GM12878 (cell line): Measurements from ENCODE around the gene DLST. TPM values are rescaled to one million over a fixed set of nuclear protein-coding genes. Genes with fewer than 3 reads are reported as not detected.

Source experiments
- ATAC-seq: fragments of 200-7000 bp; cut with Tn5 transposase; 3 replicates; pipeline ENCODE4 v1.9.1; 2020; ENCODE audit warnings: mild to moderate bottlenecking, moderate library complexity
- BruUV-seq: library from RNA; stranded (reverse); fragments of 400-500 nt; replicated peaks from 2 replicates; lab custom pipeline; 2021; lab: Mats Ljungman, UMichigan
- CTCF ChIA-PET: fragments of 300-600 bp; sonication (Branson Sonifier 250); formaldehyde crosslinking; extraction: SDS; loops from one replicate; lab custom pipeline; 2021; ENCODE audit warnings: inconsistent platforms; lab: Yijun Ruan, JAX
- POLR2A ChIA-PET: fragments of 350-600 bp; formaldehyde crosslinking; extraction: SDS; loops from one replicate; lab custom pipeline; 2021; ENCODE audit warnings: inconsistent platforms; lab: Charles Lee
- RAD21 ChIA-PET: fragments of 300-600 bp; sonication (Branson Sonifier 250); formaldehyde crosslinking; loops from one replicate; lab custom pipeline; 2023; ENCODE audit warnings: antibody characterized with exemption; ENCODE audit not compliant: unreplicated experiment; lab: Charles Lee
- SMC1A ChIA-PET: fragments of 300-600 bp; sonication (Branson Sonifier 250); formaldehyde crosslinking; loops from one replicate; lab custom pipeline; 2023; ENCODE audit not compliant: unreplicated experiment, uncharacterized antibody; lab: Charles Lee
- DNase-seq: peaks from one replicate; pipeline ENCODE4 v3.0.0-alpha.2; 2011; ENCODE audit warnings: low read depth, low spot score
- FAIRE-seq: peaks from 3 replicates; lab custom pipeline; 2011; peaks lifted over from hg19 to GRCh38; lab: Jason Lieb, UNC
- H2AFZ ChIP-seq: 2 replicates; pipeline ENCODE4 v1.6.0; 2011; ENCODE audit warnings: low read depth, low read length, control low read depth; ENCODE audit not compliant: control insufficient read depth
- H3K27ac ChIP-seq: 2 replicates; pipeline ENCODE4 v1.5.1; 2011; ENCODE audit warnings: control low read depth; ENCODE audit not compliant: control insufficient read depth, insufficient read depth
- H3K27me3 ChIP-seq, 2 experiments: replicated peaks in 1 of 2; 2 replicates each; pipeline versions ENCODE4 v1.6.0 to v1.6.1; 2011; ENCODE audit warnings: low read length in 1 of 2; ENCODE audit not compliant: control insufficient read depth in 2 of 2, insufficient read depth in 2 of 2
- H3K36me3 ChIP-seq, 2 experiments: 2 replicates each; pipeline ENCODE4 v1.5.1; 2011; ENCODE audit warnings: low read length in 1 of 2; ENCODE audit not compliant: control insufficient read depth in 2 of 2, insufficient read depth in 2 of 2
- H3K4me1 ChIP-seq: 2 replicates; pipeline ENCODE4 v1.6.1; 2011; ENCODE audit warnings: mild to moderate bottlenecking, low read length, moderate library complexity, mixed read lengths; ENCODE audit not compliant: control insufficient read depth, insufficient read depth
- H3K4me2 ChIP-seq: 2 replicates; pipeline ENCODE4 v1.6.0; 2011; ENCODE audit warnings: control low read depth; ENCODE audit not compliant: control insufficient read depth, insufficient read depth
- H3K4me3 ChIP-seq: fragments of 200-600 bp; sonication (generic); 2 replicates; pipeline ENCODE4 v1.5.1; 2016
- H3K79me2 ChIP-seq: 2 replicates; pipeline ENCODE4 v1.6.0; 2011; ENCODE audit warnings: low read length; ENCODE audit not compliant: control insufficient read depth, insufficient read depth
- H3K9ac ChIP-seq: 2 replicates; pipeline ENCODE4 v1.8.0; 2011; ENCODE audit warnings: low read length, control low read depth, mixed read lengths; ENCODE audit not compliant: control insufficient read depth, insufficient read depth
- H3K9me3 ChIP-seq: replicated peaks from 3 replicates; pipeline ENCODE4 v1.5.1; 2011; ENCODE audit warnings: mild to moderate bottlenecking, low read length; ENCODE audit not compliant: control insufficient read depth, insufficient read depth
- H4K20me1 ChIP-seq: 2 replicates; pipeline ENCODE4 v1.6.0; 2011; ENCODE audit not compliant: control insufficient read depth, insufficient read depth
- BCL3 ChIP-seq: IDR thresholded peaks from 2 replicates; pipeline ENCODE4 v1.6.1; 2011; ENCODE audit warnings: borderline replicate concordance, low read depth, mild to moderate bottlenecking, moderate library complexity, low read length; ENCODE audit not compliant: insufficient read depth, poor library complexity, severe bottlenecking
- BHLHE40 ChIP-seq, 2 experiments: fragments of 450-650 bp in 1 of 2; IDR thresholded peaks; 2 replicates each; pipeline ENCODE4 v1.6.1; 2011 to 2017; ENCODE audit warnings: low read depth in 2 of 2, borderline replicate concordance in 1 of 2, improper control_type of control experiment in 1 of 2, low read length in 1 of 2, mild to moderate bottlenecking in 1 of 2
- CEBPB ChIP-seq, 2 experiments: fragments of 150-350 bp in 1 of 2; IDR thresholded peaks; 2 replicates each; pipeline ENCODE4 v1.6.1; 2012 to 2014; ENCODE audit warnings: low read depth in 2 of 2, low read length in 2 of 2, borderline replicate concordance in 1 of 2, inconsistent platforms in 1 of 2
- EED ChIP-seq: sonication (generic); IDR thresholded peaks from 2 replicates; pipeline ENCODE4 v1.6.1; 2016; ENCODE audit warnings: antibody characterized with exemption, low read depth
- EZH2 ChIP-seq: IDR thresholded peaks from 2 replicates; pipeline ENCODE4 v1.6.1; 2012; ENCODE audit warnings: low read depth, mild to moderate bottlenecking, control low read depth, inconsistent platforms, low read length, borderline replicate concordance; ENCODE audit not compliant: control insufficient read depth
- GABPA ChIP-seq: IDR thresholded peaks from 2 replicates; pipeline ENCODE4 v1.6.1; 2014; ENCODE audit warnings: antibody characterized with exemption, low read depth, mild to moderate bottlenecking, inconsistent platforms
- HDGF ChIP-seq: fragments of 450-650 bp; IDR thresholded peaks from 2 replicates; pipeline ENCODE4 v1.6.1; 2016; ENCODE audit warnings: antibody characterized with exemption
- MEF2A ChIP-seq: IDR thresholded peaks from 2 replicates; pipeline ENCODE4 v1.6.1; 2011; ENCODE audit warnings: low read depth, mild to moderate bottlenecking, low read length, moderate library complexity; ENCODE audit not compliant: insufficient read depth
- MYB ChIP-seq: fragments of 150-350 bp; IDR thresholded peaks from 2 replicates; pipeline ENCODE4 v1.6.1; 2014; ENCODE audit warnings: mild to moderate bottlenecking, low read depth, low read length, borderline replicate concordance
- NBN ChIP-seq: fragments of 450-650 bp; IDR thresholded peaks from 2 replicates; pipeline ENCODE4 v1.6.1; 2016
- NFYA ChIP-seq: IDR thresholded peaks from 2 replicates; pipeline ENCODE4 v1.6.1; 2011; ENCODE audit warnings: low read depth, mild to moderate bottlenecking, low read length, improper control_type of control experiment, borderline replicate concordance
- POLR2A ChIP-seq: IDR thresholded peaks from 2 replicates; pipeline ENCODE4 v1.6.1; 2011; ENCODE audit warnings: low read depth, mild to moderate bottlenecking, low read length
- POLR2AphosphoS5 ChIP-seq: IDR thresholded peaks from 2 replicates; pipeline ENCODE4 v1.6.1; 2011; ENCODE audit warnings: mild to moderate bottlenecking, low read length, inconsistent platforms
- RFX5 ChIP-seq: IDR thresholded peaks from 2 replicates; pipeline ENCODE4 v1.6.1; 2011; ENCODE audit warnings: low read depth, low read length, improper control_type of control experiment
- ZBTB40 ChIP-seq: fragments of 450-650 bp; IDR thresholded peaks from 2 replicates; pipeline ENCODE4 v1.6.1; 2016; ENCODE audit warnings: mild to moderate bottlenecking, moderate library complexity, borderline replicate concordance
- ZNF274 ChIP-seq: IDR thresholded peaks from one replicate; pipeline ENCODE4 v1.8.0; 2011; ENCODE audit not compliant: insufficient read length, insufficient read depth
- WGBS: methylation state at CpG from one replicate; pipeline ENCODE4 v1.1.6; 2016; ENCODE audit warnings: low lambda C conversion rate; ENCODE audit not compliant: insufficient replicate concordance, insufficient coverage; ENCODE audit errors: missing lambda C conversion rate; 5-methylcytosine and 5-hydroxymethylcytosine counted together
- in situ Hi-C: fragments of 300-500 bp; cut with MboI; formaldehyde crosslinking; loops from 9 replicates; pipeline ENCODE4 v1.14.3; 2018; ENCODE audit warnings: mixed read lengths
- intact Hi-C: fragments of 100-400 bp; cut with micrococcal nuclease; formaldehyde crosslinking; loops from one replicate; pipeline ENCODE4 v1.14.2; 2022; ENCODE audit not compliant: unreplicated experiment
- polyA plus RNA-seq, 11 experiments: library from polyadenylated mRNA; depleted of rRNA in 4 of 11; unstranded in 6 of 11; stranded (reverse) in 5 of 11; fragments of >200 nt; fragmentation: Nextera tagmentation in 4 of 11; fragmentation: Illumina TruSeq in 1 of 11; extraction: Ambion mirVana in 4 of 11; extraction: Trizol in 1 of 11; gene quantifications; 1 replicate in 1 of 11; 2 replicates in 10 of 11; pipeline versions ENCODE4 v1.2.1 to v1.2.3, GENCODE V29; 2011 to 2016; ENCODE audit warnings: inconsistent platforms in 2 of 11, missing spikeins in 2 of 11, low read depth in 1 of 11
- total RNA-seq, 4 experiments: library from RNA; depleted of rRNA in 3 of 4; stranded (reverse); fragments of >200 nt in 3 of 4; fragmentation: Illumina TruSeq in 1 of 4; extraction: Trizol in 1 of 4; gene quantifications; 2 replicates each; pipeline versions ENCODE4 v1.2.1 to v1.2.3, GENCODE V29; 2013 to 2021

DLST gene
- total and polyA plus RNA-seq, 10 of the 15 experiments (the other 5 are each of a cell fraction or from before 2014, with no cell fraction given), result 2.9 to 141 (median 67.7) TPM

GRCh38 chr14:74907744-74908143, 26.0 kb downstream of the DLST start:
- ChIA-PET SMC1A (interaction anchor here (1.0 to 10.3 kb wide), 2 partner anchors 33 to 48 kb away, joined by 3 to 165 read pairs; no protein-coding TSS in a partner anchor), RAD21 (interaction anchor here (1.2 to 5.6 kb wide), 4 partner anchors 10 to 181 kb away, joined by 3 to 114 read pairs (median 4); no protein-coding TSS in a partner anchor), POLR2A (no interaction called here), CTCF (interaction anchor here (0.9 to 26.0 kb wide), 7 partner anchors 10 to 388 kb away, joined by 3 to 552 read pairs (median 4); partner anchors contain the start of gene PROX2)
- no peak overlapping the region for H3K9ac ChIP-seq
- DNase-seq (no peak), FAIRE-seq (no peak), ATAC-seq (no peak)
- 89% methylated on average over 6 of the region's 6 CpGs for WGBS
- intact Hi-C loops, result no loop called here
- no TSS peak for BruUV-seq
- in situ Hi-C loops, result no loop called here
- no peak overlapping the region for H2AFZ ChIP-seq
- no peaks in the 10 kb centered on the region for H4K20me1 ChIP-seq
- H3K79me2 ChIP-seq, result no peaks in the 10 kb centered on the region
- peaks cover 4 to 12% of the 10 kb centered on the region in 2 experiments; a peak in 3 of 4 replicates for H3K36me3 ChIP-seq
- peaks cover 4% of the 10 kb centered on the region; the same call in 1 of the 2 replicates for H3K4me1 ChIP-seq
- no peaks in the 10 kb centered on the region for H3K27me3 ChIP-seq
- no peaks in the 10 kb centered on the region for H3K9me3 ChIP-seq
- no peak overlapping the region for H3K4me2 ChIP-seq
- H3K4me3 ChIP-seq, result no peak overlapping the region
- H3K27ac ChIP-seq, result no peak overlapping the region
- TF ChIP-seq BCL3 (no peak), POLR2A (no peak), EED (no peak), MYB (no peak), NBN (no peak), GABPA (no peak), EZH2 (no peak), POLR2AphosphoS5 (no peak), HDGF (no peak), NFYA (no peak), MEF2A (no peak), ZNF274 (no peak), CEBPB (IDR thresholded peaks at IDR 0.05; ENCODE audit: borderline replicate concordance in 1 of 2, low read depth in 2 of 2, low read length in 2 of 2) (no peak), RFX5 (no peak), BHLHE40 (IDR thresholded peaks at IDR 0.05; ENCODE audit: borderline replicate concordance in 1 of 2, low read depth in 2 of 2, low read length in 1 of 2) (no peak), ZBTB40 (no peak)
